Measurements from ENCODE around the gene P2RX7. TPM values are rescaled to one million over a fixed set of nuclear protein-coding genes. Genes with fewer than 3 reads are reported as not detected.

The P2RX7 gene
- total and polyA plus RNA-seq, 9 of the 15 experiments (the other 6 are each of a cell fraction or from before 2014, with no cell fraction given), result 0.04 to 0.65 (median 0.30) TPM

DNA sequence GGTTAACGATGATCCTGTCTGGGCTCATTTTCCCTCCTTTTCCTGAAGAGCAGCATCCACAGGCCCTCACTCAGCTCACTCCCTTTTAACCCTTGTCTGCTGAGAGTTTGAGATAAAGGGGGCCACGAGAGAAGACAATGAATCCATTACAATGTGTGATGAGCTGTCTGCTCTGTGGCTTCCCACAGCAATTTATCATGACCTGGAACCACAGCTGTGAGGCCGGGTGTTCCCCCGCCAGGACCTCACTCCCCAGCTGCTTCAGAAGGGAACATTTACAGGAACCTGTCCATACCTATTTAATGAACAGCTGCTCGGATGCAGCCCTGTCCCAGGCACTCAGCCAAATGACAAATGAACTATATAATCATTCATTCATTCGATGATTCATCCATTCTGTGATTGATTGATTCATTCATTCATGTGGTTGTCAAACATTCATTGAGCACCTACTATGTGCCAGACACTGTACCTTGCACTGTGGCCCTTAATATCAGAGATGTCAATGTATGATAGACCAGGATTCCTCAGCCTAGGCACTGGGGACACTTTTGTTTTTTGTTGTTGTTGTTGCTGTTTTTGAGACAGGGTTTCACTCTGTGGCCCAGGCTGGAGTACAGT is 18.5 kb upstream of the P2RX7 start (continued):
- TF ChIP-seq ZKSCAN1 (IDR thresholded peaks at IDR 0.05; ENCODE audit: low read depth, low read length), result peak; percentile 88
- TF ChIP-seq ZFP1 (CRISPR knock-in tag; IDR thresholded peaks at IDR 0.05), result no peak
- TF ChIP-seq ZNF146 (CRISPR knock-in tag; IDR thresholded peaks at IDR 0.05; ENCODE audit: unreplicated experiment), result no peak
- TF ChIP-seq HLTF (IDR thresholded peaks at IDR 0.05), result no peak
- no peak for TF ChIP-seq SNRNP70 (optimal IDR thresholded peaks at IDR 0.05; ENCODE audit: low read depth, low read length)
- no peak for TF ChIP-seq SFPQ (IDR thresholded peaks at IDR 0.05; ENCODE audit: low read depth, low read length)
- peak in 1 of 2 experiments; percentile 45; a peak in 1 of 4 replicates for TF ChIP-seq MAZ (CRISPR knock-in tag; conservative IDR thresholded peaks at IDR 0.05 in 1 of 2, IDR thresholded peaks at IDR 0.05 in 1 of 2)
- TF ChIP-seq THRA (IDR thresholded peaks at IDR 0.05), result no peak
- TF ChIP-seq, protein P1, sequence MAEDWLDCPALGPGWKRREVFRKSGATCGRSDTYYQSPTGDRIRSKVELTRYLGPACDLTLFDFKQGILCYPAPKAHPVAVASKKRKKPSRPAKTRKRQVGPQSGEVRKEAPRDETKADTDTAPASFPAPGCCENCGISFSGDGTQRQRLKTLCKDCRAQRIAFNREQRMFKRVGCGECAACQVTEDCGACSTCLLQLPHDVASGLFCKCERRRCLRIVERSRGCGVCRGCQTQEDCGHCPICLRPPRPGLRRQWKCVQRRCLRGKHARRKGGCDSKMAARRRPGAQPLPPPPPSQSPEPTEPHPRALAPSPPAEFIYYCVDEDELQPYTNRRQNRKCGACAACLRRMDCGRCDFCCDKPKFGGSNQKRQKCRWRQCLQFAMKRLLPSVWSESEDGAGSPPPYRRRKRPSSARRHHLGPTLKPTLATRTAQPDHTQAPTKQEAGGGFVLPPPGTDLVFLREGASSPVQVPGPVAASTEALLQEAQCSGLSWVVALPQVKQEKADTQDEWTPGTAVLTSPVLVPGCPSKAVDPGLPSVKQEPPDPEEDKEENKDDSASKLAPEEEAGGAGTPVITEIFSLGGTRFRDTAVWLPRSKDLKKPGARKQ (CRISPR knock-in tag; IDR thresholded peaks at IDR 0.05), result no peak
- no peak for TF ChIP-seq E2F4 (CRISPR knock-in tag; IDR thresholded peaks at IDR 0.05; ENCODE audit: low read depth)
- no peak for TF ChIP-seq RAD51 (IDR thresholded peaks at IDR 0.05; ENCODE audit: borderline replicate concordance, low read depth)
- TF ChIP-seq RAD21 (CRISPR knock-in tag; conservative IDR thresholded peaks at IDR 0.05 in 1 of 2, IDR thresholded peaks at IDR 0.05 in 1 of 2), result no peak; a peak in 1 of 4 replicates
- TF ChIP-seq SUPT5H (IDR thresholded peaks at IDR 0.05), result no peak
- TF ChIP-seq ZNF124 (CRISPR knock-in tag; IDR thresholded peaks at IDR 0.05), result no peak
- TF ChIP-seq POLR2H (tag; IDR thresholded peaks at IDR 0.05; ENCODE audit: low read depth), result no peak
- no peak for TF ChIP-seq E2F3 (CRISPR knock-in tag; IDR thresholded peaks at IDR 0.05)
- TF ChIP-seq ZSCAN32 (CRISPR knock-in tag; IDR thresholded peaks at IDR 0.05), result no peak
- no peak for TF ChIP-seq TCF7 (IDR thresholded peaks at IDR 0.05; ENCODE audit: borderline replicate concordance)
- TF ChIP-seq EGR1 (conservative IDR thresholded peaks at IDR 0.05), result no peak
- TF ChIP-seq SMAD1 (IDR thresholded peaks at IDR 0.05; ENCODE audit: low read depth, low read length, partially characterized antibody), result no peak
- TF ChIP-seq ZNF780A (CRISPR knock-in tag; IDR thresholded peaks at IDR 0.05), result no peak
- no peak for TF ChIP-seq SMARCE1 (IDR thresholded peaks at IDR 0.05)
- no peak for TF ChIP-seq ZNF133 (CRISPR knock-in tag; IDR thresholded peaks at IDR 0.05)
- no peak for TF ChIP-seq ZNF561 (CRISPR knock-in tag; conservative IDR thresholded peaks at IDR 0.05)
- TF ChIP-seq CHCHD3 (CRISPR knock-in tag; IDR thresholded peaks at IDR 0.05), result no peak
